ENCODE data around the gene SESTD1. TPM values are rescaled to one million over a fixed set of nuclear protein-coding genes. Genes with fewer than 3 reads are reported as not detected.

The SESTD1 gene
- total RNA-seq, 1 experiment from 2014 or later = 208 TPM

DNA sequence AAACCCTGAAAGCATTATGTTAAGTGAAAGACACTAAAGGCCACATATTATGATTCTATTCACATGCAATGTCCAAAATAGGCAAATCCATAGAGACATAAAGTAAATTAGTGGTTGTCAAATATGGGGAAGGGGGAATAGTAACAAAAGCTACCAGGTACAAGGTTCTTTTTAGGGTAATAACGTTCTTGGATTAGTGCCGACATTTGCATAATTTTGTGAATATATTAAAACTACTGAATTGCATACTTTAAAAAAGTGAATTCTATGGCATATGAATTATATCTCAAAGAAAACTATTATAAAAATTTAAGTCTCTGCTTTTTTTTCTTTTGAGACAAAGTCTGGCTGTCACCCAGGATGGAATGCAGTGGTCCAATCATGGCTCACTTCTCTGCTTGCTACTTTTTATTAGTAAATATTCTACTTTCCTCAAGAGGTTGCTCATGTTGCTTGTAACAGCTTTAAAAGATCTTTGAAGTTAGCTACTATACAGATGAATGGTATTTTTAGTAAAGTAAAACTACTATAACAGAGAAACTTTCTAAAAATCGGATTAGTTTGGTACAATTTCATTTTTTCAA, 2.5 kb downstream of the SESTD1 start:
- CTCF ChIA-PET = interaction anchor here (0.9 to 1.6 kb wide), 2 partner anchors 10 to 23 kb away, joined by 4 to 8 read pairs; no protein-coding TSS in a partner anchor
- no peaks in the 10 kb centered on the region for H4K20me1 ChIP-seq (ENCODE audit: insufficient read depth)

GRCh38 chr2:179261151-179261825, 3.3 kb downstream of the SESTD1 start:
- no peaks in the 10 kb centered on the region for H4K20me1 ChIP-seq (ENCODE audit: insufficient read depth)
- H3K27ac ChIP-seq = no peak overlapping the region
- H3K27me3 ChIP-seq (ENCODE audit: insufficient read depth, low read depth) = no peaks in the 10 kb centered on the region
- ChIA-PET CTCF (interaction anchor here (1.6 kb wide), 1 partner anchor 22 kb away, joined by 8 read pairs; no protein-coding TSS in a partner anchor), POLR2A (ENCODE audit: unreplicated experiment) (no interaction called here)
- H3K9me2 ChIP-seq (ENCODE audit: insufficient read depth) = no peaks in the 10 kb centered on the region
- DNase-seq = no peak
- no peaks in the 10 kb centered on the region for H3K36me3 ChIP-seq (ENCODE audit: low read depth)
- no peak overlapping the region for H3K4me3 ChIP-seq
- TSS peak; percentile 0 for BruUV-seq (replicated peaks)
- TF ChIP-seq, protein P1, sequence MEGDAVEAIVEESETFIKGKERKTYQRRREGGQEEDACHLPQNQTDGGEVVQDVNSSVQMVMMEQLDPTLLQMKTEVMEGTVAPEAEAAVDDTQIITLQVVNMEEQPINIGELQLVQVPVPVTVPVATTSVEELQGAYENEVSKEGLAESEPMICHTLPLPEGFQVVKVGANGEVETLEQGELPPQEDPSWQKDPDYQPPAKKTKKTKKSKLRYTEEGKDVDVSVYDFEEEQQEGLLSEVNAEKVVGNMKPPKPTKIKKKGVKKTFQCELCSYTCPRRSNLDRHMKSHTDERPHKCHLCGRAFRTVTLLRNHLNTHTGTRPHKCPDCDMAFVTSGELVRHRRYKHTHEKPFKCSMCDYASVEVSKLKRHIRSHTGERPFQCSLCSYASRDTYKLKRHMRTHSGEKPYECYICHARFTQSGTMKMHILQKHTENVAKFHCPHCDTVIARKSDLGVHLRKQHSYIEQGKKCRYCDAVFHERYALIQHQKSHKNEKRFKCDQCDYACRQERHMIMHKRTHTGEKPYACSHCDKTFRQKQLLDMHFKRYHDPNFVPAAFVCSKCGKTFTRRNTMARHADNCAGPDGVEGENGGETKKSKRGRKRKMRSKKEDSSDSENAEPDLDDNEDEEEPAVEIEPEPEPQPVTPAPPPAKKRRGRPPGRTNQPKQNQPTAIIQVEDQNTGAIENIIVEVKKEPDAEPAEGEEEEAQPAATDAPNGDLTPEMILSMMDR (conservative IDR thresholded peaks at IDR 0.05) = peak; percentile 29
- no peak for TF ChIP-seq EZH2 (IDR thresholded peaks at IDR 0.05; ENCODE audit: low read depth)
- peaks cover 19% of the 10 kb centered on the region; the same call in 1 of the 2 replicates for H3F3A ChIP-seq (ENCODE audit: insufficient read depth, low read depth)
- intact Hi-C loops (cut with micrococcal nuclease; ENCODE audit: unreplicated experiment) = loop anchor here (10.0 kb wide), 1 partner anchor 1186 kb away; the partner anchor contains the start of gene PDE11A
- peaks cover 78% of the 10 kb centered on the region for H3K79me2 ChIP-seq (ENCODE audit: low read depth)
- no peak overlapping the region for H2AFZ ChIP-seq
- no peaks in the 10 kb centered on the region for H3K9me3 ChIP-seq (ENCODE audit: insufficient read depth, low read depth)
- peak overlapping the region; percentile 81 for H3K4me2 ChIP-seq
- H3K4me1 ChIP-seq (replicated peaks; ENCODE audit: insufficient read depth) = peaks cover 44% of the 10 kb centered on the region

More for the DNA sequence above, 2.5 kb downstream of the SESTD1 start:
- POLR2A ChIA-PET (ENCODE audit: unreplicated experiment) = interaction anchor here (0.7 kb wide), 1 partner anchor 87 kb away, joined by 4 read pairs; no protein-coding TSS in a partner anchor
- TF ChIP-seq, protein P1 (conservative IDR thresholded peaks at IDR 0.05) = no peak
- TF ChIP-seq EZH2 (IDR thresholded peaks at IDR 0.05; ENCODE audit: low read depth) = no peak
- H3K9me2 ChIP-seq (ENCODE audit: insufficient read depth) = no peaks in the 10 kb centered on the region
- H3K27me3 ChIP-seq (ENCODE audit: insufficient read depth, low read depth) = no peaks in the 10 kb centered on the region
- H3K27ac ChIP-seq = peak overlapping the region; percentile 30; the same call in 1 of the 2 replicates
- BruUV-seq (replicated peaks) = no TSS peak
- no peaks in the 10 kb centered on the region for H3K9me3 ChIP-seq (ENCODE audit: insufficient read depth, low read depth)
- H3K4me2 ChIP-seq = peak overlapping the region; percentile 81
- DNase-seq = no peak
- peaks cover 51% of the 10 kb centered on the region for H3K4me1 ChIP-seq (replicated peaks; ENCODE audit: insufficient read depth)
- peak overlapping the region; percentile 95 for H3K4me3 ChIP-seq
- peaks cover 23% of the 10 kb centered on the region for H3F3A ChIP-seq (ENCODE audit: insufficient read depth, low read depth)
- intact Hi-C loops (cut with micrococcal nuclease; ENCODE audit: unreplicated experiment) = loop anchor here (2.0 to 10.0 kb wide), 2 partner anchors 43 to 1187 kb away; partner anchors contain the start of gene PDE11A
- H2AFZ ChIP-seq = no peak overlapping the region
- H3K36me3 ChIP-seq (ENCODE audit: low read depth) = no peaks in the 10 kb centered on the region
- H3K79me2 ChIP-seq (ENCODE audit: low read depth) = peaks cover 69% of the 10 kb centered on the region

DNA sequence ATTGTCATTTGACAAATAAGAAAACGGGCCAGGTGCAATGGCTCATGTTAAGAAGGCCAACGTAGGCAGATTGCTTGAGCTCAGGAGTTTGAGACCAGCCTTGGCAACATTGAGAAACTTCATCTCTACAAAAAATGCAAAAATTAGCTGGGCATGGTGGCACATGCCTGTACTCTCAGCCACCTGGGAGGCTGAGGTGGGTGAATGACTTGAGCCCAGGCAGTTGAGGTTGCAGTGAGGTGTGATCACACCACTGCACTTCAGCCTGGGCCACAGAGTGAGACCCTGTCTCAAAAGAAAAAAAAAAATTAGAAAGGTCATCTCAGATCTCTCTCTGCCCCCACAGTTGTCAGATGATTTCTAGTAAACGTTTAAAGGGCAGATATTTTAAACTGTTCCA, 4.4 kb downstream of the SESTD1 start:
- H2AFZ ChIP-seq = no peak overlapping the region
- no peak overlapping the region for H3K4me3 ChIP-seq
- ChIA-PET POLR2A (ENCODE audit: unreplicated experiment) (no interaction called here), CTCF (no interaction called here)
- H3K79me2 ChIP-seq (ENCODE audit: low read depth) = peaks cover 88% of the 10 kb centered on the region
- intact Hi-C loops (cut with micrococcal nuclease; ENCODE audit: unreplicated experiment) = loop anchor here (10.0 kb wide), 1 partner anchor 1185 kb away; the partner anchor contains the start of gene PDE11A
- no peaks in the 10 kb centered on the region for H3K36me3 ChIP-seq (ENCODE audit: low read depth)
- H3K4me2 ChIP-seq = no peak overlapping the region
- no peaks in the 10 kb centered on the region; the same call in 1 of the 2 replicates for H3K9me3 ChIP-seq (ENCODE audit: insufficient read depth, low read depth)
- H4K20me1 ChIP-seq (ENCODE audit: insufficient read depth) = no peaks in the 10 kb centered on the region
- H3K27me3 ChIP-seq (ENCODE audit: insufficient read depth, low read depth) = no peaks in the 10 kb centered on the region
- TF ChIP-seq, protein P1 (conservative IDR thresholded peaks at IDR 0.05) = no peak
- TF ChIP-seq EZH2 (IDR thresholded peaks at IDR 0.05; ENCODE audit: low read depth) = no peak
- no peaks in the 10 kb centered on the region for H3K9me2 ChIP-seq (ENCODE audit: insufficient read depth)
- peaks cover 11% of the 10 kb centered on the region; the same call in 1 of the 2 replicates for H3F3A ChIP-seq (ENCODE audit: insufficient read depth, low read depth)
- no peak for DNase-seq
- peaks cover 33% of the 10 kb centered on the region for H3K4me1 ChIP-seq (replicated peaks; ENCODE audit: insufficient read depth)
- H3K27ac ChIP-seq = no peak overlapping the region
- no TSS peak for BruUV-seq (replicated peaks)
